ENCODE measurements around the gene MLLT1. TPM values are rescaled to one million over a fixed set of nuclear protein-coding genes. Genes with fewer than 3 reads are reported as not detected.
"Not testable (repeated sequence)": the region's sequence is repeated elsewhere in the genome, so short reads cannot be mapped to it uniquely, and the experiment has no call there.

The MLLT1 gene
- total and polyA plus RNA-seq, 2 donors (not counting 1 experiment from before 2014, with no cell fraction given), result 19.4 to 40.2 TPM

- POLR2A ChIA-PET, result no interaction called here
- WGBS (ENCODE audit: insufficient coverage), result 94% methylated on average over 4 of the region's 5 CpGs
- no peak overlapping the region for H3K4me3 ChIP-seq (ENCODE audit: control extremely low read depth in 1 of 5, extremely low read depth in 1 of 5, insufficient read depth in 1 of 5, low read depth in 2 of 5, low read length in 4 of 5)
Observed at GRCh38 chr19:6318772-6319171, 39.0 kb upstream of the MLLT1 start.

GRCh38 chr19:6315646-6316045 lies 35.9 kb upstream of the MLLT1 start:
- H3K9ac ChIP-seq (ENCODE audit: low read length); H3K36me3 ChIP-seq (replicated peaks in 1 of 2; ENCODE audit: control extremely low read depth in 1 of 2, control insufficient read depth in 1 of 2, extremely low read depth in 1 of 2, insufficient read depth in 2 of 2, low read length in 1 of 2); H3K79me2 ChIP-seq (ENCODE audit: control insufficient read depth, insufficient read depth, low read length); H4K20me1 ChIP-seq (ENCODE audit: control insufficient read depth, insufficient read depth, low read length, poor library complexity, severe bottlenecking); H3K27ac Mint-ChIP-seq; H3K27me3 Mint-ChIP-seq; H3K4me2 ChIP-seq (replicated peaks; ENCODE audit: low read depth, low read length, poor library complexity, severe bottlenecking); H2AFZ ChIP-seq (ENCODE audit: insufficient read depth, low read depth, low read length, poor library complexity, severe bottlenecking); H3K9me3 Mint-ChIP-seq (ENCODE audit: insufficient read depth); DNase-seq; CTCF ChIA-PET; H3K4me3 ChIP-seq (ENCODE audit: control extremely low read depth in 1 of 5, extremely low read depth in 1 of 5, insufficient read depth in 1 of 5, low read depth in 2 of 5, low read length in 4 of 5); H3K27ac ChIP-seq (ENCODE audit: low read length in 2 of 2); intact Hi-C loops (cut with micrococcal nuclease); POLR2A ChIA-PET; H3K27me3 ChIP-seq (replicated peaks in 1 of 4; ENCODE audit: control extremely low read depth in 1 of 4, control insufficient read depth in 3 of 4, insufficient read depth in 4 of 4, low read length in 3 of 4); H3K4me1 Mint-ChIP-seq; ATAC-seq (ENCODE audit: low read depth); H3K4me1 ChIP-seq (ENCODE audit: control insufficient read depth in 2 of 2, insufficient read depth in 2 of 2, low read length in 2 of 2); H3K4me3 Mint-ChIP-seq: not testable (repeated sequence)
- 88% methylated on average over 2 of the region's 5 CpGs for WGBS (ENCODE audit: insufficient coverage)
- peaks cover 0 to 19% (median 6%) of the 10 kb centered on the region in 3 donors for H3K9me3 ChIP-seq (ENCODE audit: control extremely low read depth in 1 of 3, control insufficient read depth in 2 of 3, insufficient read depth in 1 of 3, low read length in 2 of 3)

More at GRCh38 chr19:6318772-6319171, 39.0 kb upstream of the MLLT1 start:
- intact Hi-C loops (cut with micrococcal nuclease), result no loop called here
- Mint-ChIP-seq H3K9me3 (ENCODE audit: insufficient read depth) (no peaks in the 10 kb centered on the region), H3K4me1 (no peaks in the 10 kb centered on the region), H3K27ac (no peak overlapping the region), H3K27me3 (peaks cover 15% of the 10 kb centered on the region), H3K4me3 (no peak overlapping the region)
- ATAC-seq (ENCODE audit: low read depth) (no peak), DNase-seq (no peak)
- Histone ChIP-seq H3K4me1 (ENCODE audit: control insufficient read depth in 2 of 2, insufficient read depth in 2 of 2, low read length in 2 of 2) (no peaks in the 10 kb centered on the region), H3K36me3 (replicated peaks in 1 of 2; ENCODE audit: control extremely low read depth in 1 of 2, control insufficient read depth in 1 of 2, extremely low read depth in 1 of 2, insufficient read depth in 2 of 2, low read length in 1 of 2) (no peaks in the 10 kb centered on the region), H3K79me2 (ENCODE audit: control insufficient read depth, insufficient read depth, low read length) (no peaks in the 10 kb centered on the region), H3K9me3 (ENCODE audit: control extremely low read depth in 1 of 3, control insufficient read depth in 2 of 3, insufficient read depth in 1 of 3, low read length in 2 of 3) (peaks cover 0 to 2% (median under 1%) of the 10 kb centered on the region in 3 donors), H4K20me1 (ENCODE audit: control insufficient read depth, insufficient read depth, low read length, poor library complexity, severe bottlenecking) (no peaks in the 10 kb centered on the region), H3K9ac (ENCODE audit: low read length) (no peak overlapping the region), H3K27me3 (replicated peaks in 1 of 4; ENCODE audit: control extremely low read depth in 1 of 4, control insufficient read depth in 3 of 4, insufficient read depth in 4 of 4, low read length in 3 of 4) (peaks cover 0 to 2% (median 0%) of the 10 kb centered on the region in 4 experiments), H3K4me2 (replicated peaks; ENCODE audit: low read depth, low read length, poor library complexity, severe bottlenecking) (no peak overlapping the region), H3K27ac (ENCODE audit: low read length in 2 of 2) (no peak overlapping the region), H2AFZ (ENCODE audit: insufficient read depth, low read depth, low read length, poor library complexity, severe bottlenecking) (no peak overlapping the region)
- CTCF ChIA-PET, result no interaction called here
- TF ChIP-seq EZH2 (IDR thresholded peaks at IDR 0.05; ENCODE audit: borderline replicate concordance, insufficient read depth, low read depth, low read length, poor library complexity, severe bottlenecking) (no peak), CTCF (IDR thresholded peaks at IDR 0.05) (no peak)

All from B cell (primary cell).